MV-4-11 (cell line): ENCODE data around the gene PIGA.
"Not testable (repeated sequence)": the region's sequence is repeated elsewhere in the genome, so short reads cannot be mapped to it uniquely, and the experiment has no call there.

ENCODE experiments used
- DNase-seq: peaks from one replicate; lab custom pipeline; 2025; lab: John Stamatoyannopoulos, UW

PIGA gene

GRCh38 chrX:15321447-15321846 lies 13.9 kb downstream of the PIGA start:
- DNase-seq = peak; percentile 77

GRCh38 chrX:15320297-15320696 lies 15.0 kb downstream of the PIGA start:
- no peak for DNase-seq

GRCh38 chrX:15319075-15319474 lies 16.2 kb downstream of the PIGA start:
- no peak for DNase-seq

- DNase-seq = no peak
These were observed 19.8 kb downstream of the PIGA start, which contains the start of gene ASB11 for GRCh38 chrX:15315509-15315908. Gene ASB11, minus strand, starts transcription at chrX:15315640. Its CDS starts 35 bp downstream, at chrX:15315605.

GRCh38 chrX:15314472-15314871 lies 20.9 kb downstream of the PIGA start:
- DNase-seq = no peak

- no peak for DNase-seq
These were observed 24.2 kb downstream of the PIGA start for GRCh38 chrX:15311119-15311518.

- DNase-seq = no peak
These were observed 25.2 kb downstream of the PIGA start for GRCh38 chrX:15310117-15310516.

GRCh38 chrX:15305899-15306298 lies 29.4 kb downstream of the PIGA start:
- peak; percentile 13 for DNase-seq

- DNase-seq = peak; percentile 88
These were observed 33.4 kb downstream of the PIGA start for GRCh38 chrX:15301924-15302323.

GRCh38 chrX:15299941-15300851 lies 35.1 kb downstream of the PIGA start:
- peak; percentile 2 for DNase-seq

- no peak for DNase-seq
These were observed 36.5 kb downstream of the PIGA start for GRCh38 chrX:15298780-15299179.

- DNase-seq = peak; percentile 42
These were observed 37.1 kb downstream of the PIGA start for GRCh38 chrX:15298201-15298600.

GRCh38 chrX:15293451-15293850 lies 41.9 kb downstream of the PIGA start:
- DNase-seq = peak; percentile 48

GRCh38 chrX:15292861-15293260 lies 42.5 kb downstream of the PIGA start:
- DNase-seq = no peak

- peak; percentile 39 for DNase-seq
These were observed 57.7 kb downstream of the PIGA start for GRCh38 chrX:15277604-15278003.

GRCh38 chrX:15274946-15275345 lies 60.4 kb downstream of the PIGA start:
- no peak for DNase-seq

- DNase-seq = not testable (repeated sequence)
These were observed 62.0 kb downstream of the PIGA start for GRCh38 chrX:15273275-15273674.

GRCh38 chrX:15271757-15272156 lies 63.6 kb downstream of the PIGA start:
- DNase-seq = no peak

GRCh38 chrX:15269618-15270521 lies 65.5 kb downstream of the PIGA start, which contains the start of gene ASB9:
Gene ASB9, minus strand, starts transcription at chrX:15270083. Its CDS starts 209 bp downstream, at chrX:15269874.
- DNase-seq = no peak
